Inflammatory macrophage (primary cell): ENCODE data around the gene PTK7.
A peak's percentile ranks its signal among the peaks of the same experiment; 100 is the strongest.

Experiments
- DNase-seq, 2 donors: peaks; one replicate each; pipeline ENCODE4 v3.0.0-alpha.2; 2020 to 2022

PTK7 gene

DNA sequence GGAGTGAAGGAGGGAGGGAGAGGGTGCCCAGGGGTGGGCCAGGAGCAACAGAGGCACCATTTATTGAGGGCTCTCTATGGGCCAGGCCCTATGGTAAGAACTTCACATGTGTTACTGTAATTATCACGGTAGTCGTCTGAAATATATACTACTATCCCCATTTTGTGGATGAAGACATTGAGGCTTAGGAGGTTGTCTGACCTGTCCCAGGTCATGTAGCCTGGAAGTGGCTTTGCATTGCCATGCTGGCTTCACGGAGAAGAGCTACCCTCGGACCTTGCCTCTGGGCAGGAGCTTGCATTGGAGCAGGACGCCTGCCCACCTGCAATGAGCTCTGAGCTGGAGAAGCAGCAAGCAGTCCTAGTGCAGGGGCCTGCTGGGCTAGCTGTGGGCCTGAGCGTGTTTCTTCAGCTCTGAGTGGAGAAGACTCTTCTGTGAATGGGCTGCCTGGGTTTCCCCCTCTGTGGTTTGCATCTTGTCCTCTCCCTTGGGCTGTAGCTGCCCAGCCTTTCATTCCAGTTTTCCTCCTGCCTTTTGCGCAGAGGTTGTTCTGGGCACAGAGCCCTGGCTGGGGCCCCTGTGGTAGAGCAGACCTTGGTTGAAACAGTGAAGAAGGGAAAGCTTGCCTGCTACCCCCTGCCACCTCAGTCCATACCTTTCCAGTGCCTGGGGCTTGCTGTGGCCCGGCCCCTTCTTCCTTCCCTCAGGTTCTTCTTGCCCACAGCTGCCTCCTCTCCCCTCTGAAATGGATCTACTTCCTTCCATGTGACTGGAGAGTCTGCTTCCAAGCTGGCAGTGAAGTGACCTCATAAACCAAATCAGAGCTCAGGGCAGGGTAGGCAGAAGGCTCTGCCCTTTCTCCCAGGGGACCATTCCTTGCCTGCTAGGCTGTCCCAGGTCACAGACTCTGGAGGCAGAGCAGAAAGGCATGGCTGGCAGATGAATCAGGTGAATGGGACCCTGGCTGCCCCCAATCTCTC, 70.9 kb downstream of the PTK7 start:
- DNase-seq: no peak

DNA sequence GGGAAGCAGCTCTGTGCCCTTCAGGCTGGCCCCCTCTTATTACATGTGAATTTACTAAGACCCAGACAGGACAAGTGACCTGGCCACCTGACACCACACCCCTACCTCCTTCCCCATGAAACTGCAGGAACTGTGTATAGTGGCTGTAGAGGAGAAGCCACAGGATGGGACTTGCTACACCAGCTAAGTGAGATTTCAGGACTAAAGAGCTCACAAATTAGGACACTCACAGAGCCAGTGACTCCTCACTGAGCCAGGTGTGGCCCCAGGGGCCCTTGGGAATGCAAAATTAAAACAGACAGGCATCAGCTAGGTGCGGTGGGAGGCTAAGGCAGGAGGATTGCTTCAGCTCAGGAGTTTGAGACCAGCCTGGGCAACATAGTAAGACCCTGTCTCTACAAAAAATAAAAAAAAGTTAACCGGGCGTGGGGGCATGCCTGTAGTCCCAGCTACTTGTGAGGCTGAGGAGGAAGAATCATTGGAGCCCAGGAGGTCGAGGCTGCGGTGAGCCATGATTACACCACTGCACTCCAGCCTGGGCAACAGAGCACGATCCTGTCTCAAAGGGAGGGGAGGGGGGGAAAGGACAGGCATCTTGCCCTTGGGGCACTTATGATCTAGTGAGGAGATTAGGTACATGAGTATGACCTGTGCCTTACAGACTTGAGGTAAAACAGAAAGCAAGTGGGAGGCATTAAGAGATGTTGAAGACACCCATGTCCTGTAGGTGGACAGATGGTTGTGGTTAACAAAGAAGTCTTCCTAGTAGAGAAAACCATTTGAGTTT, 71.8 kb downstream of the PTK7 start:
- DNase-seq: no peak

DNA sequence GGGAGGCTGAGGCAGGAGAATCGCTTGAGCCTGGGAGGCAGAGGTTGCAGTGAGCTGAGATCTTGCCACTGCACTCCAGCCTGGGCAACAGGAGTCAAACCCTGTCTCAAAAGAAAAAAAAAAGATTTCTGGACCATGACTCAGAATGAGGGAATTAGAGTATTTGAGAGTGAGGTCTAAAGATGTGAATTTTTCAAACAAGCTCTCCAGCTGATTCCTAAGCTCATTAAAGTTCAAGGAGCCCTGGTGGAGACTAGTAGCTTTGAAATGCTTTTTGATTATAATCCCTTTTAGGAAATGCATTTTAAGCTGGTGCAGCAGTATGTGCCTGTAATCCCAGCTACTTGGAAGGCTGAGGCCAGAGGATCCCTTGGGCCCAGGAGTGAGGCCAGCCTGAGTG, 73.2 kb downstream of the PTK7 start:
- no peak for DNase-seq

DNA sequence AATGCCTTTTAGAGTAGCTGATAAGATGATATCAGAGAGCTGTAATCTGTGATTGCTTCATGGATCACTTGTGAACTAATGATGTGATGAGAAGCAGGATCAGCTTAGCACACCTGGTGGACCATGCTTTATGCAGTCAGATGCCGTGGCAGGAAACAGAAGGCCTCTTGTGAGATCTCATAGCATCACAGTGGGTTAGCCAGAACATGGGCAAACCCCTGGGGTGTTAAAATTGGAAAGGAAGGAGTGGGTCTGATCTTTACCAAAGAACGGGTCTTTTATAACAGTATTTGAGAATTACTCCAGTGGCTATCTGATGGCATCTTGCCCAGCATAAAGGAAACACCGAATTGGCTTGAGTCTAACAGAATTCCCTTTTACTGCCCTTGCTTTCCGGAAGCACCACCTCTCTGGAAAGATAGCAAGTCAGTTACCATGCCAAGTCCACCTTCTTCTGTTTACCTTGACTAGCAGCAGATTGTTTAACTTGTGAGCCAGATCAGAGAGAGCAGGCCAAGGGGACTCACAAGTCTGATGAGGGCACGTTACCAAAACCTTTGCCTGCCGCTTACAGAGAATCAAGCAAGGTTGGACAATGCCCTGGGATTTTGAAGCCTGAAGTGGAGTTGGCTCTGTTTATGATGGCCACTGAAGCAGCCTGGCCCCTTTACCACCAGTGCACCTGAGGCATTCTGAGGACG, 74.1 kb downstream of the PTK7 start:
- DNase-seq: no peak

DNA sequence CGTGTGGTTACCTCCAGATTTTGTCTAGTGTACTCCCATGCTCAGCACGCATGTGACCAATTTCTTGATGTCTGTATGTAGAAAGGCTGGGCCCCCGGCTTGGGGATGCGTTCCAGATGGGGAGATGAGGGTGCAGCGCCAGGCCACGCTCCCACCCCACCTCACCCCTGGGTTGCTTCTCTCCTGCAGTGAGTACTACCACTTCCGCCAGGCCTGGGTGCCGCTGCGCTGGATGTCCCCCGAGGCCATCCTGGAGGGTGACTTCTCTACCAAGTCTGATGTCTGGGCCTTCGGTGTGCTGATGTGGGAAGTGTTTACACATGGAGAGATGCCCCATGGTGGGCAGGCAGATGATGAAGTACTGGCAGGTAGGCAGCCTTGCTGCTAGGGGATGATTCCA, 83.5 kb downstream of the PTK7 start:
- no peak for DNase-seq

DNA sequence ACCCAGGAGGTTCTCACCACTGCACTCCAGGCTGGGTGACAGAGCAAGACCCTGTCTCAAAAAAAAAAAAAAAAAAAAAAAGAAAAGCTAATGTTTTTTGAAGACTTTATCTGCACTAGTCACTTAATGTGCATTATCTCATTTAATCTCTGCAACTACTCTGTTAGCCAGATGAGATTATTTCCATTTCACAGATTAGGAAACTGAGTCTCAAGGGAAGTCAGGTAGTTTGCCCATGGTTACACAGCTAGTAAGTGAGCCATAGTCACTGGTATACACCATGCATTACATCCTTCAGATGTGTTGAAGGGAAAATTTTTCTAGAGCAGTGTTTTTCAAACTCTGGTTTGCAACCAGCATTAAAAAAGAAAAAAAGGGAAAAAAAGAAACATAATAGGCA, 87.8 kb downstream of the PTK7 start:
- DNase-seq: no peak

DNA sequence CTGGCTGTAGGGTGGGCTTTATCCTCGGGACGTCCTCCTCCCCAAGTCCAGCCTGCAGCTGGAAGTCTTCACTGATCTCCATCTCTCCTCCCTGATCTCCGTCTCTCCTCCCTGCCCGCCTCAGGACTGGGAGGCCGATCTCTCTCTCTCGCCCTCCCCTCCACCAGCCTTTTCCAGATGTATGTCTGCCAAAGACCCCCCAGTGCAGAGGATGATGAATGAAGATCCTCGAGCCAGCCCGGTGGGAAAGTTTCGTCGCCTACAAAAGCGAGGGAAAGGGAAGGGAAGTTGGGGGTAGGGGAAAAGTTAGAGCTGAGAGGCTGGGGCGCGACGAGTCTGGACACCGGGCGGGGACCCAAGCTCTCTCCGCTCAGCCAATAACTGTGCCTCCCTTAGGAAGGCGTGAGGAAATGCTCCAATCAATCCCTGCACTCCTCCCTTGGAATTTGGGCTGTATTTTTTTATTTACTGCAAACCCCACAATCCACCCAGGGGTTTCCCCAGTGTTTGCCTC, 94.4 kb downstream of the PTK7 start:
- DNase-seq: no peak

DNA sequence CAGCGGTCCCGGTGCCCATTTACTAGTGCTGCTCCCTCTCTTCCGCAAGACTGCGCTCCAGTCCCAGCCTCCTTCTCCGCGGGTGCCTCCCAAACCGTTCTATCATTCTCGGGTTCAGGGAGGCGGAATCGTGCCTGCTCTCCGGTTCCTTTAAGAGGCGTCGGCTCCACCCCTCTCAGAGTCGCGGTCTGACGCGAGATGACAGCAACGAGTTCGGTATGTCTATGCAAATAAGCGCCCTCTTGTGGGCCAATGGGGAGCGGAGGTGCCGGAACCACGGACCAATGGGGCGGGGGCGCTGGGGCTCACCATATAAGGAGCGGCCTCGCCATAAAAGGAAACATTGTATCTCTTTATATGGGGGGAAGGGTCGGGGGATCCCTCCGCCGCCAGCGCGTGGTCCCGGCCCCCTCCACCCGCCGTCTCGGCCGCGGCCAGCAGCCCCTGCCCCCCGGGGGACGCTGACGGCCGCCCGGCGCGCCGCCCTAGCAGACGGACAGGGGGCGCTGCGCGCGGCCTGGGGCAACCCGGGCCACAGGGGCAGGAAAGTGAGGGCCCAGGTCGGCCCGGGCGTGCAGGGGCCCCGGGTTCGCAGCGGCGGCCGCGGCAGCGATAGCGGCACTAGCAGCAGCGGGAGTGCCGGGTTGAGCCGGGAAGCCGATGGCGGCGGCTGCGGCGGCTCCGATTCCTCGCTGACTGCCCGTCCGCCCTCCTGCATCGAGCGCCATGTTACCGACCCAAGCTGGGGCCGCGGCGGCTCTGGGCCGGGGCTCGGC, 95.0 kb downstream of the PTK7 start, which contains the start of gene SRF:
SRF (plus strand) TSS at position 339 of the 776 bp plus-strand sequence; CDS start at position 727, 388 bp downstream.
- DNase-seq: peak; percentile 99 to 100

DNA sequence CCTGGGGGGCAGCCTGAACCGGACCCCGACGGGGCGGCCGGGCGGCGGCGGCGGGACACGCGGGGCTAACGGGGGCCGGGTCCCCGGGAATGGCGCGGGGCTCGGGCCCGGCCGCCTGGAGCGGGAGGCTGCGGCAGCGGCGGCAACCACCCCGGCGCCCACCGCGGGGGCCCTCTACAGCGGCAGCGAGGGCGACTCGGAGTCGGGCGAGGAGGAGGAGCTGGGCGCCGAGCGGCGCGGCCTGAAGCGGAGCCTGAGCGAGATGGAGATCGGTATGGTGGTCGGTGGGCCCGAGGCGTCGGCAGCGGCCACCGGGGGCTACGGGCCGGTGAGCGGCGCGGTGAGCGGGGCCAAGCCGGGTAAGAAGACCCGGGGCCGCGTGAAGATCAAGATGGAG, 95.6 kb downstream of the PTK7 start:
- DNase-seq: no peak

DNA sequence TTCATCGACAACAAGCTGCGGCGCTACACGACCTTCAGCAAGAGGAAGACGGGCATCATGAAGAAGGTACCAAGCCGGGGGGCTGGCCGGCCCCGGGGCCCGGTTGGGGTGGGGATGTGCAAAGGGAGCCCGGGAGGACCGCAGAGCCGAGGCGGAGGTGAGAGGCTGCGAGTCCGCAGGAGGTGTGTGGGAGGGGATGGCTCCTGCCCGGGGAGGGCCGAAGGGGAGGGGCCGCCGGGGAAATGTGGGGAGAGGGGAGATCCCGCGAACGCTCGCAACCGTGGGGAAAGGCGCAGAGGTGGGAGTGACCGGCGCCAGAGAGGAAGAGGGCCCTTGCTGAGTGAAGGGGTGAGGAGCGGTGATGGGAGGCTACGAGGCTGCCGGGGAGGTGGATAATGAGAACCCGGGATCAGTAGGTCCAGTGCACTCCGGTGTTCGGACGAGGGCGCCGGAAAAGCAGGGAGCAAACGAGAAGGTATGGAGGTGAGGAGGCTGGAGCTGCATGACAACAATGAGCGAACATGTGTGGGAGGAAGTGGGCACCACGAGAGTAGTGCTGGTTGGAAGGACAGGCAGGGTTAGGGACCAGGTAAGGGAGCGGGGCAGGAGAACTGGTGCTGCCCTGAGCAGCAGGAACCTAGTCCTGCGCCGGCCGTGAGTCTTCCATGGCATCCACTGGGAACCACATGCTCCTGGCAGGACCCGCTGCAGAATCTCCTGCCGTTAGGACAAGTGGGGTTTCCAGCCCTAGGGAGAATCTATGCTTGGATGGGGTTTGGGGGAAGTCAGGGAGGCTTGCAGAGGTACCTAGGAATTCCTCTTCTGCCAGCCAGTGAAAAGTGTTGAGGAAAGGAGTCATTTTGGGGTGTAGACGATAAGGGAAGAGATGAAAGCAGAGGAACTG, 96.2 kb downstream of the PTK7 start:
- peak in 1 of 2 donors; percentile 20 for DNase-seq

DNA sequence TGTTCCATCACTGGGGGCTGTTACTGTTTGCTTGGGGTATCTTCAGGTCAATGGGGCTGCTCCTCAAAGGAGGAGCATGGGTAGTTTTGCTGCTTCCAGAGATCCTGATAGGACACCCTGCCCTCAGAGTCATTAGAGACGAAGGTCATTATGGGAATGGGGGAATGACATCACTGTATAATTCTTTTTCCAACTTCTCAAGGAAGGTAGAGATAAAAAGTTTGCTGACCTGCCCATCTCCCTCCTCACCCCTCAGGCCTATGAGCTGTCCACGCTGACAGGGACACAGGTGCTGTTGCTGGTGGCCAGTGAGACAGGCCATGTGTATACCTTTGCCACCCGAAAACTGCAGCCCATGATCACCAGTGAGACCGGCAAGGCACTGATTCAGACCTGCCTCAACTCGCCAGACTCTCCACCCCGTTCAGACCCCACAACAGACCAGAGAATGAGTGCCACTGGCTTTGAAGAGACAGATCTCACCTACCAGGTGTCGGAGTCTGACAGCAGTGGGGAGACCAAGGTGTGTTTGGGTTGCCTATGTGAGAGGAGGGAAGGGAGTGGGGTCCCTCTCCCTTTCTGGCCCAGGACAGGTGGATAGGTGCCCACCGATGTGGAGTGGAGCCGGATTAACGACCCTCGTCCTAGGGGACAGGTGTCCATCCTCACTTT, 97.6 kb downstream of the PTK7 start:
- no peak for DNase-seq

DNA sequence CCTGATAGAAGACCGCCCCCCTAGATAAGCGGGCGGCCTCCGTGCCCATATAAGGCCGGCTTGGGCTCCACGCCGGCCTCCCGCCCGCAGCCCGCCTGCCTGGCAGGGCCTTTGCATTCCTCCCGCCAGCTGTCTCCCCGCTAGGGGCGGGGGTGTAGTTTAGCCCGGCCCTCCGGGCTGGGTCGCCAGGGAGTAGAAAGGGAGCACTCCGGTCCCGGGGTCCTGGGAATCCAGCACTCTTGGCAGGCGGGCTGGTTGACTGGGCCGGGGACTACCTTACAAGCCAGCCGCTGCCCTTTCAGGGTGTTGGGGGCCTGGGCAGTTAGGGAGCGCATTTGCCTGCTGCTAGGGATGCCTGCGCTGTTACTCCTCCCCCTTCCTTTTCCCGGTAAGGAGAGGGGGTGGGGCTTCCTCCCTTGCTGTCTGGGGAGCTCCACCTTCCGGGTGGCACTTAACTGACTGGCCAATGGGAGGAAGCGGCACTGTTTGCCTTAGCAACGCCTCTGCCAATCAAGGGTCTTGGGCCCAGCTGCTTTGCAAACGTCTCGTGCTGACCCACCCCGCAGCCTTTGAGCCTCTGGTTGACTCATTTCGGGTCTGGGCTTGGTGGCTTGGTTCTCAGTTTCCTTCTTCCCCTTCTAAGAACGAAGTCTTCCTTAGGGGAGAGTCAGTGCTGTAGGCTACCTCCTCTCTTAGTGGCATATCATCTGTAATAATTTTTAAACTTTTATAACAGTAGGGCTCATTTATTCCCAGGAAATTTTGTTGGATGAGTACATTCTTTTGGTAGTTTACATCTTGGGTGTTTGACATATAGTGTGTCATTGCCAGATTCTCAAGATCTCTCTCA, 98.4 kb downstream of the PTK7 start:
- DNase-seq: peak; percentile 99

DNA sequence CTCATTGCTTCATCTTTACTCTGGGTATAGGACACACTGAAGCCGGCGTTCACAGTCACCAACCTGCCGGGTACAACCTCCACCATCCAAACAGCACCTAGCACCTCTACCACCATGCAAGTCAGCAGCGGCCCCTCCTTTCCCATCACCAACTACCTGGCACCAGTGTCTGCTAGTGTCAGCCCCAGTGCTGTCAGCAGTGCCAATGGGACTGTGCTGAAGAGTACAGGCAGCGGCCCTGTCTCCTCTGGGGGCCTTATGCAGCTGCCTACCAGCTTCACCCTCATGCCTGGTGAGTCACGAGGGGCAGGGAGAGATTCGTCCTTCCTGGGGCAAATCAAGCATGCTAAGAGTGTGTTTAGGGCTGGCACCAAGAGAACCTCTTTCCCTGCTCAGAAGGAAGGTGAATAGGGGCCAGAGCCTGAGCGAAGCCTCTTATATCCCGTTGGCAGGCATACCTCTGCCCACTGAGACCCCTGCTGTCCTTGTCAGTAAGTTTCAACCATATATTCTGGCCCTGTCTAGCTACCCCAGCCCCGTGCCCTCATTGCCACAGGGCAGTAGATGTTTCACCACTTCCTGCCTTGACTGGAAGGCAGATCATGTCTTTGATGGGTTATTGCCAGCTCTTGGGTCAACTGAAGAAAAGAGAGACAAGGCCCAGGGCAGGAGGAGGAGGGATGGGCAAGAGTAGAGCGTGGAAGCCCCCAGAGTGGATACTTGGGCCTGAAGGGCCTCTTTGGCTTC, 99.7 kb downstream of the PTK7 start:
- DNase-seq: no peak

DNA sequence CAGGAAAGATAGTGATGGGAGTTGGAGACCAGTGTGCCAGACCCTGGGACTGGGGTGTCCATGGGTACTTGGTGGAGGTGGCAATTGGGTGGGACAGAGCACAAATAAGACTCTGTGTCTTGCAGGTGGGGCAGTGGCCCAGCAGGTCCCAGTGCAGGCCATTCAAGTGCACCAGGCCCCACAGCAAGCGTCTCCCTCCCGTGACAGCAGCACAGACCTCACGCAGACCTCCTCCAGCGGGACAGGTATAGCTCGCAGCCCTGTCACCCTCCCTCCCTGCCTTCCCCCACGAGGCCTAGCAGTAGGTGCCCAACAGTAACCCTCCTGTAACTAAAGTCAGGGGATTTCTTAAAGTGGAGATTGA, 100.3 kb downstream of the PTK7 start:
- no peak for DNase-seq

DNA sequence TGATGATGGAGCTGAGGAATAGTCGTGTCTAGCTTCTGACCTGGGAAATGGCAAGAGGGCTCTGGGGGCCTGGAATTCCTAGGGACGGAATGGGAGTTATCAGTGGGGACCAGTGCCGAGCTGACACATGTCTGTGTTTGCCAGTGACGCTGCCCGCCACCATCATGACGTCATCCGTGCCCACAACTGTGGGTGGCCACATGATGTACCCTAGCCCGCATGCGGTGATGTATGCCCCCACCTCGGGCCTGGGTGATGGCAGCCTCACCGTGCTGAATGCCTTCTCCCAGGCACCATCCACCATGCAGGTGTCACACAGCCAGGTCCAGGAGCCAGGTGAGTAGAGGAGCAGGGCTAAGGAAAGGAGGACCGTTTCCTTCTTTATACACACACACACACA, 102.0 kb downstream of the PTK7 start:
- no peak for DNase-seq

DNA sequence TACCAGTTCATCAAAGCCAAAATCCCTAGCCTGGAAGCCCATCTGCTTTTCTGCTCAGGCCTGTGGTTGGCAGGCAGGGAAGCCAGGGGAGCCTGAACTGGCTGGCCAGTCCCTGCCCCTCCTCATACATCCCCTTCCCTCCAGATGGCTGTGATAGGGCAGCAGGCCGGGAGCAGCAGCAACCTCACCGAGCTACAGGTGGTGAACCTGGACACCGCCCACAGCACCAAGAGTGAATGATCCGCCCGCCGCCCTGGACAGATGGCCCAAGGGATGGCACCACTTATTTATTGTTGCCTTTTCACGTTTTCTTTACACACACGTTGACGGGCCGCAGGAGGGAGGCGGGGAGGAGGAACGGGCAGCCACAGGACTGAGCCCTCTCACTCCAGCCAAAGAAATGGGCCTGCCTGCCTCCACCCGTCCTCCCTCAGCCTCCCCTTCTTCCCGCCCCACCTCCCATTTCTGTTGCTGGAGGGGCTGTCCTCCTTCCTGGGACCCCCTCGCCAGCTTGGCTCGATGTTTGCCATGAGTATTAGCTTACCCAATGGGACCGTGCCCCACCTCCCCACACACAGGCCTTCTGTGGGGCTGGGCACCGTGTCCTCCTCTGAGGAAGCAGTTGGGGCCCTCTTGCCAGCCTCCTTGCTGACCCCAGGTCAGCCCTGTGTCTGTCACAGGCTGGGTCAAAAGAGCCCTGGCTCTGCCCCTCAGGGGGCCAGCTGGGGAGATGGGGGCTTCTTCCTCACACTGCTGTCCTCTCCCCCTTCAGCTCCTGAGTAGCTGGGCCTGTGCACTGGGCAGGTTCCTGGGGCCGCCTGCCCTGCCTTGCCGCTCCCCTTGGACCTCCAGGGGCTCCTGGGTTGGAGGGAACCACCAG, 103.1 kb downstream of the PTK7 start:
- no peak for DNase-seq

DNA sequence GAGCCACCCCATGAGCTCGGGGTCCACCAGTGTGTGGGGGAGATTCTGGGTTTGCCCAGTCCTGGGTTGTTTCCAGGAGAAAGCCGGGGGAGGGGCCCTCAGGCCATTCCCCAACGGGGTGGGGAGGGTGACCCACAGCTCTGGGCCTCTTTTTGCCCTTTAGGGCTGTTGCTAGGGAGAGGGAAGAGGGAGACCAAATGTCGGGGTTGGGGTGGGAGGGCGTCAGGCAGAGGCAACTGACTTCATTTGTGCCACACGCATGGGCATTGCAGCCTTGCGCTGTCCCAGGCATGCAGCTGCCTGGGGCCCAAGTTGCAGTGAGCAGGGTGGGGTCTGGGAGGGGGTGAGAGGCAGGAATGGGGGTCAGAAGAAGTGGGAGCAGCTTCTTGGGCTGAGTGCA, 103.9 kb downstream of the PTK7 start:
- no peak for DNase-seq

DNA sequence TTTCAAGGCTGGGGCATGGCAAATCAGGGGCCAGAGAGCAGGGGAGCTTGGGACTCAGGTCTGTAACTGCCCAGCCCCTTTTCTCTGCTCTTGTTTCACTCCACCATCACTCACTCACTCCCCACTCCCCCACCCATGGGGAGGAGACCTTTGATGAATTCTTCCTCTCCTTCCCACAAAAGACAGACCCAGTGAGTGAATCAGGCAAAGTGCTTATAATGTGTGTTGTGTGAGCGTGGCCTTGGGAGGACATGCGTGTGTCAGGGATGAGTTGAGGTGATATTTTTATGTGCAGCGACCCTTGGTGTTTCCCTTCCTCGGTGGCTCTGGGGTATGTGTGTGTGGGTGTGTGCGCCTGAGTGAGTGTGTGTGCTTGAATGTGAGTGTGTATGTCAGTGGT, 104.9 kb downstream of the PTK7 start:
- no peak for DNase-seq
